Measurements from ENCODE around the gene VTA1. TPM values are rescaled to one million over a fixed set of nuclear protein-coding genes. Genes with fewer than 3 reads are reported as not detected.

The VTA1 gene
- polyA plus RNA-seq, 1 of the 3 experiments (the other 2 are of a cell fraction), result 60.1 TPM

DNA sequence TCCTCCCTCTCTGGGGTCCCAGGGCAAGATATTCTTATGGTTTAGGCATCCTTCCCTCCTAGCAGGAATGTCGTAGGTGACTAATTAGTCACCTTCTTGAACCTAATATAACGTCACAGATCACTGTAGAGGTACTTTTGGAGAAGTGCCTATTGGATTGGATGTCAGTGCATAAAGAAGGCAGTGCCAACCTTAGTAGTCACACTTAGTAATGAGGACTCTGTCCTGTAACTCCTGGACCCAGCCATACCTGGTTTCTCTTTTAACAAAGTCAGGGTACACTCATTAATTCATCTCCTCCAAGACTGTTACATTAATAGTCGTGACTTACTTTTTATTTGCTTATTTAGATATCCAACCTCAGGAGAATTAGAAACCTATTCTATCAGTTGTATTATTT lies 20.0 kb downstream of the VTA1 start:
- H3K4me2 ChIP-seq, result no peak overlapping the region
- POLR2A ChIA-PET, result no interaction called here
- TF ChIP-seq RCOR1 (IDR thresholded peaks at IDR 0.05; ENCODE audit: low read length) (no peak), JUND (IDR thresholded peaks at IDR 0.05) (no peak), TAF1 (IDR thresholded peaks at IDR 0.05; ENCODE audit: borderline replicate concordance, low read depth, low read length) (no peak)
- no peak for DNase-seq
- H3K9me2 ChIP-seq, result no peaks in the 10 kb centered on the region
- no peak overlapping the region for H3K4me3 ChIP-seq (ENCODE audit: low read depth in 2 of 2, low read length in 1 of 2)
- no peak overlapping the region for H2AFZ ChIP-seq (ENCODE audit: low read depth)
- H3K36me3 ChIP-seq (replicated peaks in 1 of 2; ENCODE audit: control insufficient read depth in 1 of 2, insufficient read depth in 2 of 2, low read length in 1 of 2), result peaks cover 40 to 57% of the 10 kb centered on the region in 2 experiments
- peaks cover 74% of the 10 kb centered on the region for H3K79me2 ChIP-seq (ENCODE audit: insufficient read depth)
- CTCF ChIA-PET, result interaction anchor here (0.8 kb wide), 1 partner anchor 11 kb away, joined by 4 read pairs; no protein-coding TSS in a partner anchor
- no peaks in the 10 kb centered on the region; a peak in 1 of 4 replicates for H3K4me1 ChIP-seq (ENCODE audit: control insufficient read depth in 1 of 2, insufficient read depth in 2 of 2, low read depth in 1 of 2, low read length in 1 of 2)
- no peaks in the 10 kb centered on the region for H3K9me3 ChIP-seq
- WGBS (ENCODE audit: low lambda C conversion rate), result 81% methylated on average over 3 of the region's 3 CpGs
- H3K27ac ChIP-seq (ENCODE audit: low read depth in 2 of 2, low read length in 1 of 2), result no peak overlapping the region
- H3K27me3 ChIP-seq (ENCODE audit: insufficient read depth), result no peaks in the 10 kb centered on the region
- H3K9ac ChIP-seq, result no peak overlapping the region
- H3F3A ChIP-seq (replicated peaks; ENCODE audit: insufficient read depth), result peaks cover 14% of the 10 kb centered on the region
- H4K20me1 ChIP-seq (ENCODE audit: insufficient read depth), result 0 out of 2 replicates have a peak, but pooled peaks cover 13% of the 10 kb centered on the region

DNA sequence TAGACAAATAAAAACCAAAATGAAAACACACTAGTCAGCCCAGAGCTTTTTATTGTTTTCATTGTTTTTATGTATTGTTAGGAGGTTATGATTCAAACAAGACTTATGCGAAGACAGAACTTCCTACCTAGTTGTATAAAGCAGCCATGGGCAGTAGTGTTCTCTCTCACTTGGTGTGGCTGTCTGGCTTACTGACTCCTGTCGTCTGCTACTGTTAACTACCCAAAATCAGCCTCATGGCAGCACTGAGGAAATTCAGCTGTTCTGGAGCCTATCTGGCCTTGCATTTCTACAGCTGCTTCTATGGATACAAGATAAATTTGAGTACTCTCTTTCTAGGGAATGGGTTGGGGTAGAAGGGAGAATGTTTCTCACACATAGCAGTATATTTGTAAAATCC lies 20.4 kb downstream of the VTA1 start:
- Histone ChIP-seq H3K4me2 (no peak overlapping the region), H3K9me3 (no peaks in the 10 kb centered on the region), H3K9me2 (no peaks in the 10 kb centered on the region), H3K79me2 (ENCODE audit: insufficient read depth) (peaks cover 70% of the 10 kb centered on the region), H3K27me3 (ENCODE audit: insufficient read depth) (no peaks in the 10 kb centered on the region), H4K20me1 (ENCODE audit: insufficient read depth) (0 out of 2 replicates have a peak, but pooled peaks cover 13% of the 10 kb centered on the region), H3K27ac (ENCODE audit: low read depth in 2 of 2, low read length in 1 of 2) (no peak overlapping the region), H3F3A (replicated peaks; ENCODE audit: insufficient read depth) (peaks cover 14% of the 10 kb centered on the region), H3K36me3 (replicated peaks in 1 of 2; ENCODE audit: control insufficient read depth in 1 of 2, insufficient read depth in 2 of 2, low read length in 1 of 2) (peaks cover 43 to 57% of the 10 kb centered on the region in 2 experiments), H3K9ac (no peak overlapping the region), H3K4me1 (ENCODE audit: control insufficient read depth in 1 of 2, insufficient read depth in 2 of 2, low read depth in 1 of 2, low read length in 1 of 2) (no peaks in the 10 kb centered on the region; a peak in 1 of 4 replicates), H3K4me3 (ENCODE audit: low read depth in 2 of 2, low read length in 1 of 2) (no peak overlapping the region), H2AFZ (ENCODE audit: low read depth) (no peak overlapping the region)
- TF ChIP-seq TCF12 (IDR thresholded peaks at IDR 0.05), result no peak
- no peak for TF ChIP-seq CHD2 (IDR thresholded peaks at IDR 0.05; ENCODE audit: low read length, partially characterized antibody)
- TF ChIP-seq RCOR1 (IDR thresholded peaks at IDR 0.05; ENCODE audit: low read length), result no peak
- no peak for TF ChIP-seq FOXM1 (IDR thresholded peaks at IDR 0.05; ENCODE audit: low read depth)
- no peak for TF ChIP-seq TEAD4 (IDR thresholded peaks at IDR 0.05; ENCODE audit: borderline replicate concordance, insufficient read depth)
- POLR2A ChIA-PET, result no interaction called here
- 84% methylated on average over 2 of the region's 2 CpGs for WGBS (ENCODE audit: low lambda C conversion rate)
- no peak for DNase-seq
- CTCF ChIA-PET, result interaction anchor here (0.8 kb wide), 1 partner anchor 11 kb away, joined by 4 read pairs; no protein-coding TSS in a partner anchor

DNA sequence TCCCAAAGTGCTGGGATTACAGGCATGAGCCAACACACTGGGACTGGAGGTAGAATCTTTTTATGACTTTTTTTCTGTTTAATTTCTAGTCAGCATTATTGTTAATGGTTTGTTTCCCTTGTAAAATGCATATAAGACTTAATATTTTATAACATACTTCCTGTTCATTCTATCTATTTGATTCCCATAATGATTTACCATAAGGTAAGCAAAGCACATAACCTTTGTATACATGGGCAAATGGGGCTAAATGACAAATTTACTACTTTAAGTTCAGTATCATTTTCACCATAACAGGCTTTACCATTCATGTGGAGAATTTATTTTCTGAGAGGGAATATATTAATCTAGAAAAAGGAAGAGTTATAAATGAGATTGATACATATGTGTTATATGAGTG lies 24.3 kb downstream of the VTA1 start:
- H3K4me1 ChIP-seq (ENCODE audit: control insufficient read depth in 1 of 2, insufficient read depth in 2 of 2, low read depth in 1 of 2, low read length in 1 of 2), result no peaks in the 10 kb centered on the region; a peak in 1 of 4 replicates
- H3K27ac ChIP-seq (ENCODE audit: low read depth in 2 of 2, low read length in 1 of 2), result no peak overlapping the region
- H3K9me2 ChIP-seq, result 0 out of 2 replicates have a peak, but pooled peaks cover 3% of the 10 kb centered on the region
- H3F3A ChIP-seq (replicated peaks; ENCODE audit: insufficient read depth), result peaks cover 12% of the 10 kb centered on the region
- no peak overlapping the region for H3K4me3 ChIP-seq (ENCODE audit: low read depth in 2 of 2, low read length in 1 of 2)
- H3K4me2 ChIP-seq, result no peak overlapping the region
- H3K9ac ChIP-seq, result no peak overlapping the region
- peaks cover 42% of the 10 kb centered on the region for H3K79me2 ChIP-seq (ENCODE audit: insufficient read depth)
- POLR2A ChIA-PET, result no interaction called here
- CTCF ChIA-PET, result interaction anchor here (0.8 kb wide), 1 partner anchor 25 kb away, joined by 3 read pairs; no protein-coding TSS in a partner anchor
- no peak for DNase-seq
- no peak overlapping the region for H2AFZ ChIP-seq (ENCODE audit: low read depth)
- peaks cover 71 to 85% of the 10 kb centered on the region in 2 experiments for H3K36me3 ChIP-seq (replicated peaks in 1 of 2; ENCODE audit: control insufficient read depth in 1 of 2, insufficient read depth in 2 of 2, low read length in 1 of 2)
- no peaks in the 10 kb centered on the region for H3K27me3 ChIP-seq (ENCODE audit: insufficient read depth)
- peaks cover 4% of the 10 kb centered on the region; the same call in 1 of the 2 replicates for H3K9me3 ChIP-seq
- no peaks in the 10 kb centered on the region for H4K20me1 ChIP-seq (ENCODE audit: insufficient read depth)
- TF ChIP-seq NFIC (IDR thresholded peaks at IDR 0.05; ENCODE audit: borderline replicate concordance) (no peak), EZH2phosphoT487 (IDR thresholded peaks at IDR 0.05; ENCODE audit: borderline replicate concordance, low read depth) (no peak), NRF1 (IDR thresholded peaks at IDR 0.05; ENCODE audit: low read depth, low read length) (no peak), POLR2AphosphoS5 (IDR thresholded peaks at IDR 0.05; ENCODE audit: low read depth, low read length) (no peak), SIN3A (IDR thresholded peaks at IDR 0.05; ENCODE audit: borderline replicate concordance, low read depth, low read length) (no peak), YY1 (IDR thresholded peaks at IDR 0.05; ENCODE audit: low read depth) (no peak), SMC3 (IDR thresholded peaks at IDR 0.05; ENCODE audit: low read depth, low read length) (no peak), RCOR1 (IDR thresholded peaks at IDR 0.05; ENCODE audit: low read length) (no peak), TCF12 (IDR thresholded peaks at IDR 0.05) (no peak)
- TF ChIP-seq, protein P1, sequence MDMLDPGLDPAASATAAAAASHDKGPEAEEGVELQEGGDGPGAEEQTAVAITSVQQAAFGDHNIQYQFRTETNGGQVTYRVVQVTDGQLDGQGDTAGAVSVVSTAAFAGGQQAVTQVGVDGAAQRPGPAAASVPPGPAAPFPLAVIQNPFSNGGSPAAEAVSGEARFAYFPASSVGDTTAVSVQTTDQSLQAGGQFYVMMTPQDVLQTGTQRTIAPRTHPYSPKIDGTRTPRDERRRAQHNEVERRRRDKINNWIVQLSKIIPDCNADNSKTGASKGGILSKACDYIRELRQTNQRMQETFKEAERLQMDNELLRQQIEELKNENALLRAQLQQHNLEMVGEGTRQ (IDR thresholded peaks at IDR 0.05; ENCODE audit: borderline replicate concordance, low read depth, low read length), result no peak
- TF ChIP-seq, protein P2, sequence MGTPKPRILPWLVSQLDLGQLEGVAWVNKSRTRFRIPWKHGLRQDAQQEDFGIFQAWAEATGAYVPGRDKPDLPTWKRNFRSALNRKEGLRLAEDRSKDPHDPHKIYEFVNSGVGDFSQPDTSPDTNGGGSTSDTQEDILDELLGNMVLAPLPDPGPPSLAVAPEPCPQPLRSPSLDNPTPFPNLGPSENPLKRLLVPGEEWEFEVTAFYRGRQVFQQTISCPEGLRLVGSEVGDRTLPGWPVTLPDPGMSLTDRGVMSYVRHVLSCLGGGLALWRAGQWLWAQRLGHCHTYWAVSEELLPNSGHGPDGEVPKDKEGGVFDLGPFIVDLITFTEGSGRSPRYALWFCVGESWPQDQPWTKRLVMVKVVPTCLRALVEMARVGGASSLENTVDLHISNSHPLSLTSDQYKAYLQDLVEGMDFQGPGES (IDR thresholded peaks at IDR 0.05; ENCODE audit: low read depth, low read length), result no peak
- TF ChIP-seq, protein P3, sequence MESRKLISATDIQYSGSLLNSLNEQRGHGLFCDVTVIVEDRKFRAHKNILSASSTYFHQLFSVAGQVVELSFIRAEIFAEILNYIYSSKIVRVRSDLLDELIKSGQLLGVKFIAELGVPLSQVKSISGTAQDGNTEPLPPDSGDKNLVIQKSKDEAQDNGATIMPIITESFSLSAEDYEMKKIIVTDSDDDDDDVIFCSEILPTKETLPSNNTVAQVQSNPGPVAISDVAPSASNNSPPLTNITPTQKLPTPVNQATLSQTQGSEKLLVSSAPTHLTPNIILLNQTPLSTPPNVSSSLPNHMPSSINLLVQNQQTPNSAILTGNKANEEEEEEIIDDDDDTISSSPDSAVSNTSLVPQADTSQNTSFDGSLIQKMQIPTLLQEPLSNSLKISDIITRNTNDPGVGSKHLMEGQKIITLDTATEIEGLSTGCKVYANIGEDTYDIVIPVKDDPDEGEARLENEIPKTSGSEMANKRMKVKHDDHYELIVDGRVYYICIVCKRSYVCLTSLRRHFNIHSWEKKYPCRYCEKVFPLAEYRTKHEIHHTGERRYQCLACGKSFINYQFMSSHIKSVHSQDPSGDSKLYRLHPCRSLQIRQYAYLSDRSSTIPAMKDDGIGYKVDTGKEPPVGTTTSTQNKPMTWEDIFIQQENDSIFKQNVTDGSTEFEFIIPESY (IDR thresholded peaks at IDR 0.05; ENCODE audit: borderline replicate concordance, low read depth), result no peak
